AG09309 (cell line): ENCODE results near the gene ATP13A3.

ENCODE experiments used
- DNase-seq: peaks from one replicate; pipeline ENCODE4 v3.0.0-alpha.2; 2010; ENCODE audit warnings: low read depth
- H3K4me3 ChIP-seq: 2 replicates; pipeline ENCODE4 v1.5.1; 2011; ENCODE audit warnings: mild to moderate bottlenecking, low read depth, low read length, moderate library complexity; ENCODE audit not compliant: control insufficient read depth
- CTCF ChIP-seq: IDR thresholded peaks from 2 replicates; pipeline ENCODE4 v1.5.1; 2011; ENCODE audit warnings: mild to moderate bottlenecking, low read depth, low read length, inconsistent platforms; ENCODE audit not compliant: insufficient read depth, control insufficient read depth; ENCODE audit errors: missing control alignments

The ATP13A3 gene

GRCh38 chr3:194446172-194446571 is 40.6 kb downstream of the ATP13A3 start:
- TF ChIP-seq CTCF, result no peak
- DNase-seq, result no peak
- H3K4me3 ChIP-seq, result no peak overlapping the region

GRCh38 chr3:194443901-194444300 is 42.9 kb downstream of the ATP13A3 start:
- DNase-seq, result peak; percentile 11
- TF ChIP-seq CTCF, result no peak
- no peak overlapping the region for H3K4me3 ChIP-seq

GRCh38 chr3:194440756-194441155 is 46.0 kb downstream of the ATP13A3 start:
- TF ChIP-seq CTCF, result no peak
- H3K4me3 ChIP-seq, result no peak overlapping the region
- DNase-seq, result no peak

- no peak overlapping the region for H3K4me3 ChIP-seq
- no peak for DNase-seq
- TF ChIP-seq CTCF, result no peak
Measured at GRCh38 chr3:194439881-194440550, 46.8 kb downstream of the ATP13A3 start.

- no peak for TF ChIP-seq CTCF
- no peak for DNase-seq
- no peak overlapping the region for H3K4me3 ChIP-seq
Measured at GRCh38 chr3:194434503-194434902, 52.3 kb downstream of the ATP13A3 start.

GRCh38 chr3:194431554-194431953 is 55.2 kb downstream of the ATP13A3 start:
- no peak for TF ChIP-seq CTCF
- no peak for DNase-seq

More at GRCh38 chr3:194431554-194431953, 55.2 kb downstream of the ATP13A3 start:
- no peak overlapping the region for H3K4me3 ChIP-seq
